Neutrophil (primary cell): ENCODE data around the gene EEF1AKMT3.

Source experiments
- H3K27ac ChIP-seq: fragments of 200-600 bp; sonication (generic); 2 replicates; pipeline ENCODE4 v1.5.1; 2016; ENCODE audit warnings: mild to moderate bottlenecking, moderate library complexity
- H3K27me3 ChIP-seq: fragments of 200-600 bp; sonication (generic); 2 replicates; pipeline ENCODE4 v1.6.0; 2016; ENCODE audit warnings: mild to moderate bottlenecking
- H3K36me3 ChIP-seq: fragments of 200-600 bp; sonication (generic); 2 replicates; pipeline ENCODE4 v1.5.1; 2017
- H3K4me1 ChIP-seq, 2 experiments: fragments of 200-600 bp in 1 of 2; sonication (generic) in 1 of 2; 1 replicate in 1 of 2; 2 replicates in 1 of 2; pipeline versions ENCODE4 v1.5.1 to v1.6.1; 2013 to 2016; ENCODE audit warnings: low read depth in 1 of 2, low read length in 1 of 2, mild to moderate bottlenecking in 1 of 2, moderate library complexity in 1 of 2; ENCODE audit not compliant: control insufficient read depth in 1 of 2, insufficient read depth in 1 of 2
- H3K4me3 ChIP-seq, 2 experiments: fragments of 200-600 bp in 1 of 2; sonication (generic) in 1 of 2; 1 replicate in 1 of 2; 2 replicates in 1 of 2; pipeline ENCODE4 v1.5.1; 2013 to 2016; ENCODE audit warnings: low read depth in 1 of 2, low read length in 1 of 2, mild to moderate bottlenecking in 1 of 2, moderate library complexity in 1 of 2
- H3K9me3 ChIP-seq: fragments of 200-600 bp; sonication (generic); 2 replicates; pipeline ENCODE4 v1.5.1; 2016
- TF ChIP-seq, protein P1 (sequence below): fragments of 200-600 bp; sonication (generic); IDR thresholded peaks from 2 replicates; pipeline ENCODE4 v1.5.1; 2016; ENCODE audit warnings: antibody characterized with exemption

Gene EEF1AKMT3

DNA sequence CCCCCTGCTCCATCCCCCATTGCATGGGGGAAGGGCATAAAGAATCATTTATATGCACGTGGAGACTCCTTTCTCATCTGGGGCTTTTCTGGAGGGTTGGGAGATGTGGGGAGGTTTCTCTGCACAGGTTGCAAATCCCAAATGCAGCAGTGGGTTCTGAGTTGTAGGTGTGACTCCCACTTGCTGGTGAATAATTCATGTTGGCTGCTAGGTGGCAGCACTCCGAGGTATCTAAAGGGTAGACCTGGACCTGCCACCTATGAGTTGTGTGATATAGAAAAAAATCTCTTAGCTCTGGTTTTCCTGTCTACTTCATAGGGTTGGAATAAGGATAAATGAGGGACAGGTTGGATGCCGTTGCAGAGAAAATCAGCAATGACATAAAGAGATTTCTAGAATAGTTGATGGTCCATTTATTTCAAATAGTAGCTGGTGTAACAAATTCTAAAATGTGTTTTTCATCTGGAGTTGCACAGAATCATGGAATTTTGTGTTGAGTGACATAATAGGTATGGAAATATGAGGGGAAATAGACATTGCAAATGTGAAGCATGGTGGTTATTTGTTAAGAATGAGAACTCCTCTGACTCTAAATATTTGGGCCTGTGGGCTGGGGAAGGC is 12.9 kb upstream of the EEF1AKMT3 start:
- peaks cover 58% of the 10 kb centered on the region for H3K27me3 ChIP-seq
- H3K36me3 ChIP-seq: no peaks in the 10 kb centered on the region
- TF ChIP-seq, protein P1, sequence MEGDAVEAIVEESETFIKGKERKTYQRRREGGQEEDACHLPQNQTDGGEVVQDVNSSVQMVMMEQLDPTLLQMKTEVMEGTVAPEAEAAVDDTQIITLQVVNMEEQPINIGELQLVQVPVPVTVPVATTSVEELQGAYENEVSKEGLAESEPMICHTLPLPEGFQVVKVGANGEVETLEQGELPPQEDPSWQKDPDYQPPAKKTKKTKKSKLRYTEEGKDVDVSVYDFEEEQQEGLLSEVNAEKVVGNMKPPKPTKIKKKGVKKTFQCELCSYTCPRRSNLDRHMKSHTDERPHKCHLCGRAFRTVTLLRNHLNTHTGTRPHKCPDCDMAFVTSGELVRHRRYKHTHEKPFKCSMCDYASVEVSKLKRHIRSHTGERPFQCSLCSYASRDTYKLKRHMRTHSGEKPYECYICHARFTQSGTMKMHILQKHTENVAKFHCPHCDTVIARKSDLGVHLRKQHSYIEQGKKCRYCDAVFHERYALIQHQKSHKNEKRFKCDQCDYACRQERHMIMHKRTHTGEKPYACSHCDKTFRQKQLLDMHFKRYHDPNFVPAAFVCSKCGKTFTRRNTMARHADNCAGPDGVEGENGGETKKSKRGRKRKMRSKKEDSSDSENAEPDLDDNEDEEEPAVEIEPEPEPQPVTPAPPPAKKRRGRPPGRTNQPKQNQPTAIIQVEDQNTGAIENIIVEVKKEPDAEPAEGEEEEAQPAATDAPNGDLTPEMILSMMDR: no peak
- no peak overlapping the region for H3K4me3 ChIP-seq
- peaks cover 17 to 25% of the 10 kb centered on the region in 2 experiments for H3K4me1 ChIP-seq
- no peak overlapping the region for H3K27ac ChIP-seq
- no peaks in the 10 kb centered on the region for H3K9me3 ChIP-seq

- Histone ChIP-seq H3K4me3 (no peak overlapping the region), H3K27ac (no peak overlapping the region), H3K9me3 (no peaks in the 10 kb centered on the region), H3K27me3 (peaks cover 58% of the 10 kb centered on the region), H3K4me1 (peaks cover 25% of the 10 kb centered on the region in 2 experiments), H3K36me3 (no peaks in the 10 kb centered on the region)
- TF ChIP-seq, protein P1: no peak
Measured at GRCh38 chr12:57760347-57760982, 11.9 kb upstream of the EEF1AKMT3 start.

DNA sequence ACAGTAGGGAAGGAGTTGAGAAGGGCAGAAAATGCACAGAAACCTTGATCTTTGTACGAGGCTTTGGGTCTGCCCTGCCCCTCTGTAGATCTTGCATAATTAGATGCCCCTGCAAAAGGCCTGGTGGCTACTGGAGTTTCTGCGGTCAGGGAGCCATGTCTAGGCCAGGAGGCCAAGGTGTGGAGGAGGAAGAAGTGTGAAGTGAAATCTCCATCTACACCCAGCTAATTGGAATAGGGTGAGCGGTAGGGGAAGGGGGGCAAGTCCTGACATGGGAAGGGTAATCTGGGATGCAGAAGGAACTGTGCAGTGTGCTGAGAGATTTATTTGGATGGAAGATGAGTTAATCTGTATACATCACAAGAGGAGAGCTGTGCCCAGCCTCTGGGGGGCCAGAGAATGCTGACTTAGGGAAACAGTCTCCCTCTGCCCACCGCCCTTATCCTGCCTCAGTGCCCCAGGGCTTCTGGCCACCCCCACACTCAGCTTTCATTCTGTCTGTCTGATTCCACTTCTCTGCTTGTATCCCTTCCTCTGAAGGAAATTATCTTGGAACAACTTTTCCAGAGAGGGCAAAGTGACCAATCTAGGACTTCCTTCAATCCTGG is 10.9 kb upstream of the EEF1AKMT3 start:
- Histone ChIP-seq H3K9me3 (no peaks in the 10 kb centered on the region), H3K36me3 (no peaks in the 10 kb centered on the region), H3K27ac (no peak overlapping the region), H3K4me3 (no peak overlapping the region), H3K27me3 (peaks cover 58% of the 10 kb centered on the region), H3K4me1 (peaks cover 26 to 27% of the 10 kb centered on the region in 2 experiments)
- TF ChIP-seq, protein P1: no peak

GRCh38 chr12:57762463-57762862 is 10.0 kb upstream of the EEF1AKMT3 start:
- TF ChIP-seq, protein P1: no peak
- Histone ChIP-seq H3K4me1 (peaks cover 27 to 28% of the 10 kb centered on the region in 2 experiments), H3K27me3 (peaks cover 60% of the 10 kb centered on the region), H3K4me3 (no peak overlapping the region), H3K36me3 (no peaks in the 10 kb centered on the region), H3K9me3 (no peaks in the 10 kb centered on the region), H3K27ac (no peak overlapping the region)

DNA sequence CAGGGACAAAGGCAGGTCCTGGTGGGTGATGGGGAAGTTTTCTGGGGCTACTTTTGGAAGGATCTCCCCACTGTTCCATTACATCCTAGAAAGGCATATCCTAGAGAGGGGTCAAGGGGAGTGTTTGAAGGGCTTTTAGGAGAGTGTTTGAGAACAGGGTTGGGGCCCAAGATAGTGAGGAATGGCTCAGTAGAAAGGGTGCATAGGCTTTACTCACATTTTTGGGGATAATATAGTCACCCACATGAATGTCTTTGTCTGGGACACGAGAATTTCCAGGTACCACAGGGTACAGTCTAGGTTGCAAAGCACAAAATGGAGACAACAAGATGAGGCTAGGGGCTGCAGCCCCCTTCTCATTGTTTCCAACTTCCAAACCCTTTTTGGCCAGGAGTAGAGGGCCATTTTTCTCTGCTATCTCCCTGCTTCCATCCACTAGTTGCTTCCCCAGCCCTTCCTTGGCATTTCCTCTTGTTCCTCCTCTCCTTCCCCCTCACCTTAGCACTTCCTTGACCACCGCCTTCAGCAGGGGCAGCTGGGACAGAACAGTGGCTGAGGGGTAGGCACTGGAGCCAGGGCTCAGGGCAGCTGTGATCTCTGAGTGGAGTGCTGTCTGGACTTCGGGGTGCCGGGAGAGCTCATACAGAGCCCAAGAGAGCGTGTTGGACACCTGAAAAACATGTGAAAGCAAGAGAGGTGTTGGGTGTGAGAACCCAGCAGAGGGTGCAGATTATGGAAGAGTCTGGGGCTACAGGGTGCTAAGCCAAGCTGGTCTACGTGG is 8.3 kb upstream of the EEF1AKMT3 start:
- Histone ChIP-seq H3K27me3 (peaks cover 73% of the 10 kb centered on the region), H3K4me3 (no peak overlapping the region)

More for the DNA sequence above, 8.3 kb upstream of the EEF1AKMT3 start:
- no peaks in the 10 kb centered on the region for H3K36me3 ChIP-seq
- TF ChIP-seq, protein P1: no peak
- H3K27ac ChIP-seq: no peak overlapping the region
- H3K4me1 ChIP-seq: peaks cover 27 to 28% of the 10 kb centered on the region in 2 experiments
- H3K9me3 ChIP-seq: no peaks in the 10 kb centered on the region
